ENCODE data around the gene NUDT8.

Gene NUDT8

DNA sequence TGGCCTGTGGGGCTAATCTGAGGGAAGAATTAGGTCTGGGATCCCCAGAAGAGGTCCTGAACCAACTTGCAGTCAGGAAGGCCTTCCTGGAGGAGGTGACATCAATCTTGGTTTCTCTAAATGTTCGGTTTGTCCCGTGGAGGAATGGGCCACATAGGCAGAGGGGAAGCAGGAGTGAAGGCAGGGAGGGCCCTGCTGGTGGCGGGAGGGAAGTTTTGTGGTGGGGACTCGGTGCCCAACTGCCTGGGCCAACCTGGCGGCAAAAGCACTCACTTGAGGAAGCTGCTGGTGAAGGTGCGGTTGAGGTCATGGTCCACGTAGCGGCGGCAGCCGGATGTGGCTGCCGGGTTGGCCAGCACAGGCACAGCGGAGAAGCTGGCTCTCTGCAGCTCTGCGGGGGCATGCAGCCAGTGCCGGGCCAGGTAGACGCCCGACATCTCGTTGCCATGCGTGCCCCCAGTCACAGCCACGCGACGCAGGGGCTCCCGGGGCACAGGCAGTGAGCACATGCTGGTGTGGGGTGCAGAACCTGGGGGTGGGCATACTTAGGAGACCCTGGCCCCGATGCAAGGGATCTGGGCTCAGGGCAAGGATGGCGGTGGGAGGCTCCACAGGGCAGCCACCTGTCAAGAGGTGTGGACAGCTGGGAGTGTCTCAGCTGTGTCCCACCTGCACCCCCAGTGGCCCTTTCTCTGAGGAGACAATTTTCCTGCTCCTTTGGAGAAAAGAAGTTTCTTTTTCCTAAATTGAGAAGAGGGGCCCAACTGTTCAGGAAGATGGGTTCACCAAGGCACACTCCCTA lies 17.0 kb upstream of the NUDT8 start:
- no peak for TF ChIP-seq CREB1 (IDR thresholded peaks at IDR 0.05; ENCODE audit: low read depth)
- no peak for TF ChIP-seq TAF1 (IDR thresholded peaks at IDR 0.05; ENCODE audit: low read depth)
- TF ChIP-seq EP300 (IDR thresholded peaks at IDR 0.05; ENCODE audit: borderline replicate concordance) = no peak
- TF ChIP-seq CEBPB (IDR thresholded peaks at IDR 0.05) = no peak
- TF ChIP-seq YY1 (IDR thresholded peaks at IDR 0.05; ENCODE audit: low read depth) = no peak
- TF ChIP-seq TEAD4 (IDR thresholded peaks at IDR 0.05) = no peak
- TF ChIP-seq, protein P1, sequence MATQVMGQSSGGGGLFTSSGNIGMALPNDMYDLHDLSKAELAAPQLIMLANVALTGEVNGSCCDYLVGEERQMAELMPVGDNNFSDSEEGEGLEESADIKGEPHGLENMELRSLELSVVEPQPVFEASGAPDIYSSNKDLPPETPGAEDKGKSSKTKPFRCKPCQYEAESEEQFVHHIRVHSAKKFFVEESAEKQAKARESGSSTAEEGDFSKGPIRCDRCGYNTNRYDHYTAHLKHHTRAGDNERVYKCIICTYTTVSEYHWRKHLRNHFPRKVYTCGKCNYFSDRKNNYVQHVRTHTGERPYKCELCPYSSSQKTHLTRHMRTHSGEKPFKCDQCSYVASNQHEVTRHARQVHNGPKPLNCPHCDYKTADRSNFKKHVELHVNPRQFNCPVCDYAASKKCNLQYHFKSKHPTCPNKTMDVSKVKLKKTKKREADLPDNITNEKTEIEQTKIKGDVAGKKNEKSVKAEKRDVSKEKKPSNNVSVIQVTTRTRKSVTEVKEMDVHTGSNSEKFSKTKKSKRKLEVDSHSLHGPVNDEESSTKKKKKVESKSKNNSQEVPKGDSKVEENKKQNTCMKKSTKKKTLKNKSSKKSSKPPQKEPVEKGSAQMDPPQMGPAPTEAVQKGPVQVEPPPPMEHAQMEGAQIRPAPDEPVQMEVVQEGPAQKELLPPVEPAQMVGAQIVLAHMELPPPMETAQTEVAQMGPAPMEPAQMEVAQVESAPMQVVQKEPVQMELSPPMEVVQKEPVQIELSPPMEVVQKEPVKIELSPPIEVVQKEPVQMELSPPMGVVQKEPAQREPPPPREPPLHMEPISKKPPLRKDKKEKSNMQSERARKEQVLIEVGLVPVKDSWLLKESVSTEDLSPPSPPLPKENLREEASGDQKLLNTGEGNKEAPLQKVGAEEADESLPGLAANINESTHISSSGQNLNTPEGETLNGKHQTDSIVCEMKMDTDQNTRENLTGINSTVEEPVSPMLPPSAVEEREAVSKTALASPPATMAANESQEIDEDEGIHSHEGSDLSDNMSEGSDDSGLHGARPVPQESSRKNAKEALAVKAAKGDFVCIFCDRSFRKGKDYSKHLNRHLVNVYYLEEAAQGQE (IDR thresholded peaks at IDR 0.05; ENCODE audit: low read depth) = no peak
- TF ChIP-seq NFIC (IDR thresholded peaks at IDR 0.05) = no peak
- no peak for TF ChIP-seq ZBTB7A (IDR thresholded peaks at IDR 0.05; ENCODE audit: low read depth)
- no peak for TF ChIP-seq EGR1 (IDR thresholded peaks at IDR 0.05)
- TF ChIP-seq, protein P2, sequence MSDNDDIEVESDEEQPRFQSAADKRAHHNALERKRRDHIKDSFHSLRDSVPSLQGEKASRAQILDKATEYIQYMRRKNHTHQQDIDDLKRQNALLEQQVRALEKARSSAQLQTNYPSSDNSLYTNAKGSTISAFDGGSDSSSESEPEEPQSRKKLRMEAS (IDR thresholded peaks at IDR 0.05) = no peak
- no peak for TF ChIP-seq FOXM1 (IDR thresholded peaks at IDR 0.05; ENCODE audit: borderline replicate concordance, low read depth)

DNA sequence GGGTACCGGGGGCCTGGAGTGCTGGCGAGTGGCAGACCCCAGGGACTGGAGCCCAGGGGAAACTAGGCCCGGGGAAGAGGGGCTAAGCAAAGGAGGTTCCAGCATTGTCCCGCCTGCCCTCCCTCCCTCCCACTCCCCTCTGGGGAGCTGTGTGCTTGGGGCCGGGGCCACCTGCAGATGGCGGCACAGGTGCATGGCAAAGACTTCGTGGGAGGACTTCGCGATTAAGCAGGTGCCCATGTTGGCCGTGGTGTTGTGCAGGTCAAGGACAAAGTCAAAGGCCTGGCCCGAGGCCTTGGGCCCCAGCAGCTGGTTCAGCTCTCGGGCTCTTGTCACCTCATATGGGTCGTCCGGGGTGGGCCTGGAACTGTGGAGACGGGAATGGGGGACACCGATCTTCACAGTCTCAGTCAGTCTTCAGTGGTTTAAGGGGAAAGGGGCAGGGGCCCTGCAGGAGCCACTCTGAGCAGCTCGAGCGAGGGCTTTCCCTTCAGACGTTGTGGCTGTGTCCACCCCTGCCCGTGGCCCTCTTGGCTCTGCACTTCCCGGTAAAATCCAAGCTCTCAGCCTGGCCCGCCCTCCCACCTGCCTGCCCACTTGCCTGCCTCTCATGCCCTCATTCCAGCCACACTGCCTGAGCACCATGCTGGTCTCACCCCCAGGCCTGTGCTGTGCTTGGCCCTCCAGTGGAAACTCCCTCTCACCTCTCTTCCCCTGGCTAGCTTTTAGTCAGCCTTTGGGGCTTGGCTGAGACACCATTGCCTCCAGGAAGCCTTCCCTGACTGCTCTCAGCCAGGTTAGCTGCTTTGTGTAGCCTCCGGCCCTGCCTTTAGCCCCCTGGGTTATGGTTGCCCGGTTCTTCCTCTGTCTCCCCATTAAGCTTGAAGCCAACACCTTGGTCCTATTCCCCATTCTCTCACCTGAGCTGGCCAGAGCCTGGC lies 16.1 kb upstream of the NUDT8 start:
- TF ChIP-seq EP300 (IDR thresholded peaks at IDR 0.05; ENCODE audit: borderline replicate concordance) (no peak), RAD21 (IDR thresholded peaks at IDR 0.05; ENCODE audit: low read depth) (peak; percentile 41; the same call in 1 of the 2 replicates)

DNA sequence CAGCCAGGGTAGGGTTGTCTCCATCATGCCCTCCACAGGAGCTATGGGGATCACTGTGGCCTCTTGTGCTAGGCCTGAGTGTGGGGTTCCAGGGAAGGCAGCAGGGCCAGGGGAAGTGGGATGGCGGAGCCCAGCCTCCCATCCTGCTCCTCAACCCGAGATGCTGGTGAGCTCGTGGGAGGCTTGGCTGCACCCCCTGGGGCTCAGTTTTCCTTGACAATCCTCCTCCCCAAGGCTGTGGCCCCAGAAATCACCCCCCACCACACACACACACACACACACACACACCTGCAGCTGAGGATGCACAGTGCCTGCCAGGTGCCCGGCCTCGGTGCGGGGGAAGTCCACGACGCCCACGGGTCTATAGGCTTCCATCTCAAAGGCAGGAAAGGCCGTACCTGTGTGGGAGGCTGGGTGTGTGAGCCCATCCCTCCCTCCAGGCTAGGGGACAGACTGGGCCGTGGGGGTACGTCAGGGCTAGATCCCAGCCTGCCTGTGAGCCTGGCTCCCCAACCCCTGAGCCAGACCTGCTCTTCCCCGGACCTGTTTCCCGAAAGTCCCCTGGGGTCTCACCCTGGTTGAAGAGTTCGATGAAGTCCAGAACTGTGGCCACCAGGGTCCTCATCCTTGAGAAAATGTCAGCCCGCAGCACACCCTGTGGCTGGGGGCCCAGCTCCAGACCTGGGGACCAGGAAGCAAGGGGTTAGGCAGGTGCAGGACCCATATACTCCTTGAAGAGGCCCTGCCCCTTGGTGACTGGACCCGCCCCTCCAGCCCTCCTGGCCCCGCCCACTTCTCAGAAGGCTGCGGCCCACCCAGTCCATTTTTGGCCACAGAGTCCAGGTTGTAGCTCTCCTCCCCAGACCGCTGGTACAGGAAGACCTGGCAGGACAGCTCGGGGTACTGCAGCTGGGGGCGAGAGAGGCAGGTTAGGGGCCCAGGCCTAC lies 15.0 kb upstream of the NUDT8 start:
- TF ChIP-seq EP300 (IDR thresholded peaks at IDR 0.05; ENCODE audit: borderline replicate concordance) = no peak
- TF ChIP-seq, protein P1 (IDR thresholded peaks at IDR 0.05; ENCODE audit: low read depth) = no peak
- TF ChIP-seq RAD21 (IDR thresholded peaks at IDR 0.05; ENCODE audit: low read depth) = no peak
- TF ChIP-seq TEAD4 (IDR thresholded peaks at IDR 0.05) = no peak
- TF ChIP-seq EGR1 (IDR thresholded peaks at IDR 0.05) = no peak
- TF ChIP-seq FOXM1 (IDR thresholded peaks at IDR 0.05; ENCODE audit: borderline replicate concordance, low read depth) = no peak
- TF ChIP-seq NFIC (IDR thresholded peaks at IDR 0.05) = no peak
- no peak for TF ChIP-seq CREB1 (IDR thresholded peaks at IDR 0.05; ENCODE audit: low read depth)
- TF ChIP-seq TCF12 (IDR thresholded peaks at IDR 0.05; ENCODE audit: low read depth) = no peak
- TF ChIP-seq, protein P3, sequence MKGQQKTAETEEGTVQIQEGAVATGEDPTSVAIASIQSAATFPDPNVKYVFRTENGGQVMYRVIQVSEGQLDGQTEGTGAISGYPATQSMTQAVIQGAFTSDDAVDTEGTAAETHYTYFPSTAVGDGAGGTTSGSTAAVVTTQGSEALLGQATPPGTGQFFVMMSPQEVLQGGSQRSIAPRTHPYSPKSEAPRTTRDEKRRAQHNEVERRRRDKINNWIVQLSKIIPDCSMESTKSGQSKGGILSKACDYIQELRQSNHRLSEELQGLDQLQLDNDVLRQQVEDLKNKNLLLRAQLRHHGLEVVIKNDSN (IDR thresholded peaks at IDR 0.05) = no peak
- no peak for TF ChIP-seq YY1 (IDR thresholded peaks at IDR 0.05; ENCODE audit: low read depth)
- TF ChIP-seq TAF1 (IDR thresholded peaks at IDR 0.05; ENCODE audit: low read depth) = no peak
- no peak for TF ChIP-seq ZBTB7A (IDR thresholded peaks at IDR 0.05; ENCODE audit: low read depth)
- no peak for TF ChIP-seq CEBPB (IDR thresholded peaks at IDR 0.05)

DNA sequence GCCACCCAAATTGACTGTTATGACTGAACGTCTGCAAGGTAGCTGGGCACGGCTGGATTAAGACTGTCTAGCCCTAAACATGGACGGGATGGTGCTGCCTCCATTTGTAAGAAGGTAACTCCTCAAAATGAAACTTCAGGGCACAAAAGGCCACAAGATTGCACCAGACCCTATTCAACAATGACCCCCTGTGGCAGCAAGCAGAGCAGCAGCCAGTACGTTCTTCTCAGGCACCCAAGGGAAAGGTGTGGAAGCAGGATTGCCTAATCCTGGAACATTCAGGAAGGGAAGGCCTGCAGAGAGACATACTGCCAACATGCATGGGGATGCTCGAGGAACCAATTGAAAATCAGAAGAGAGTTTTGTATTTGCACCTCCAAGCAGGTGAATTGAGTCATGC lies 14.3 kb upstream of the NUDT8 start:
- TF ChIP-seq RAD21 (IDR thresholded peaks at IDR 0.05; ENCODE audit: low read depth) (peak; percentile 50), EGR1 (IDR thresholded peaks at IDR 0.05) (no peak), CEBPB (IDR thresholded peaks at IDR 0.05) (peak; percentile 48), TEAD4 (IDR thresholded peaks at IDR 0.05) (no peak), TCF12 (IDR thresholded peaks at IDR 0.05; ENCODE audit: low read depth) (no peak), NFIC (IDR thresholded peaks at IDR 0.05) (no peak), YY1 (IDR thresholded peaks at IDR 0.05; ENCODE audit: low read depth) (no peak), TAF1 (IDR thresholded peaks at IDR 0.05; ENCODE audit: low read depth) (no peak), EP300 (IDR thresholded peaks at IDR 0.05; ENCODE audit: borderline replicate concordance) (no peak), FOXM1 (IDR thresholded peaks at IDR 0.05; ENCODE audit: borderline replicate concordance, low read depth) (no peak), ZBTB7A (IDR thresholded peaks at IDR 0.05; ENCODE audit: low read depth) (no peak), CREB1 (IDR thresholded peaks at IDR 0.05; ENCODE audit: low read depth) (no peak)
- TF ChIP-seq, protein P1 (IDR thresholded peaks at IDR 0.05; ENCODE audit: low read depth) = no peak
- TF ChIP-seq, protein P3 (IDR thresholded peaks at IDR 0.05) = no peak
- TF ChIP-seq, protein P2 (IDR thresholded peaks at IDR 0.05) = no peak
